Loucy (cell line): ENCODE measurements around the gene NTN5.

Experiments
- EZH2phosphoT487 ChIP-seq: fragments of 200-600 bp; IDR thresholded peaks from 2 replicates; pipeline ENCODE4 v1.6.1; 2018; ENCODE audit warnings: antibody characterized with exemption, mild to moderate bottlenecking, moderate library complexity, borderline replicate concordance
- TF ChIP-seq, protein P1 (sequence below): fragments of 200-600 bp; sonication (generic); conservative IDR thresholded peaks from 2 replicates; pipeline ENCODE4 v1.5.1; 2014; ENCODE audit warnings: mild to moderate bottlenecking, antibody characterized with exemption, low read length

DNA sequence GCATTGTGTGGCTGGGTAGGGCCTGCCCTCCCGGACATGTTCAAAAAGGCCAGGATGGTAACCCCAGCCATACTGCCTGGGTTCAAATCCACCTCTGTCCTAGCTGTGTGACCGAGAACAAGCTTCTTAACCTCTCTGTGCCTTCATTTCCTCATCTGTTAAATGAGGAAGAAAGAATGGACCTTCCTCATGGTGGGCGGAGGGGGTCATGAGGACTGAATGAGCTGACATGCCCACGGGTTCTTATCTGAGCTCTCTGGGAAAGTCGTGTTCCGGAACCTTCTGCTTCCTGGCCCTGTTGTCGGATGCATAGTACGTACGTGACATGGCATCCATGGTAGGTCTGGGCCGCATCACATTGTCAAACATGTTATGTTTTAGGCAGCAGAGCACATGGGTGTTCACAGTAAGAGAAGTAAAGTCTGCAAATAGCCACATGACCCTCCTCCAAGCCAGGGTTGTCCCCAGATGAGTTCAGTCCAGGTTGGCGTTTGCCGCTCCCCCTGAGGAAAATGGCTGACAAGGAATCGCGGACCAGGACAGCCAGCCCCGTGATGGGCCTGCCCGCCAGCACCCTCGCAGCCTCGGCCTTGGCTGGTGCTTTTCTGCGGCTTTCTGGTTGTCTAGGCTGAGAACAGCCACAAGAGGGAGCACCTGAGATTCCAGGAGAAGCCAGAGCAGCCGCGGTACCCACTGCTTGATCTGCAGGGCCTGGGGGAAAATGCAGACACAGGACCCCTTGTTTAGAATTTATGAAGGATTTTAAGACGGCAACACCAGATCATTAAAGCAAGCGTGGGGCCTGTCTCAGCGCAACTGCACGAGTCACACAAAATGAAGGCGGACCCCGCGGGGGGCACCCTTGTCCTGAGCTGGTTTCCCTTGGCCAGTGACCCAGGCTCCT is 2.4 kb upstream of the NTN5 start:
- TF ChIP-seq EZH2phosphoT487, result no peak
- TF ChIP-seq, protein P1, sequence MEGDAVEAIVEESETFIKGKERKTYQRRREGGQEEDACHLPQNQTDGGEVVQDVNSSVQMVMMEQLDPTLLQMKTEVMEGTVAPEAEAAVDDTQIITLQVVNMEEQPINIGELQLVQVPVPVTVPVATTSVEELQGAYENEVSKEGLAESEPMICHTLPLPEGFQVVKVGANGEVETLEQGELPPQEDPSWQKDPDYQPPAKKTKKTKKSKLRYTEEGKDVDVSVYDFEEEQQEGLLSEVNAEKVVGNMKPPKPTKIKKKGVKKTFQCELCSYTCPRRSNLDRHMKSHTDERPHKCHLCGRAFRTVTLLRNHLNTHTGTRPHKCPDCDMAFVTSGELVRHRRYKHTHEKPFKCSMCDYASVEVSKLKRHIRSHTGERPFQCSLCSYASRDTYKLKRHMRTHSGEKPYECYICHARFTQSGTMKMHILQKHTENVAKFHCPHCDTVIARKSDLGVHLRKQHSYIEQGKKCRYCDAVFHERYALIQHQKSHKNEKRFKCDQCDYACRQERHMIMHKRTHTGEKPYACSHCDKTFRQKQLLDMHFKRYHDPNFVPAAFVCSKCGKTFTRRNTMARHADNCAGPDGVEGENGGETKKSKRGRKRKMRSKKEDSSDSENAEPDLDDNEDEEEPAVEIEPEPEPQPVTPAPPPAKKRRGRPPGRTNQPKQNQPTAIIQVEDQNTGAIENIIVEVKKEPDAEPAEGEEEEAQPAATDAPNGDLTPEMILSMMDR, result peak; percentile 85
